ENCODE results near the gene AQP12B.

The AQP12B gene

DNA sequence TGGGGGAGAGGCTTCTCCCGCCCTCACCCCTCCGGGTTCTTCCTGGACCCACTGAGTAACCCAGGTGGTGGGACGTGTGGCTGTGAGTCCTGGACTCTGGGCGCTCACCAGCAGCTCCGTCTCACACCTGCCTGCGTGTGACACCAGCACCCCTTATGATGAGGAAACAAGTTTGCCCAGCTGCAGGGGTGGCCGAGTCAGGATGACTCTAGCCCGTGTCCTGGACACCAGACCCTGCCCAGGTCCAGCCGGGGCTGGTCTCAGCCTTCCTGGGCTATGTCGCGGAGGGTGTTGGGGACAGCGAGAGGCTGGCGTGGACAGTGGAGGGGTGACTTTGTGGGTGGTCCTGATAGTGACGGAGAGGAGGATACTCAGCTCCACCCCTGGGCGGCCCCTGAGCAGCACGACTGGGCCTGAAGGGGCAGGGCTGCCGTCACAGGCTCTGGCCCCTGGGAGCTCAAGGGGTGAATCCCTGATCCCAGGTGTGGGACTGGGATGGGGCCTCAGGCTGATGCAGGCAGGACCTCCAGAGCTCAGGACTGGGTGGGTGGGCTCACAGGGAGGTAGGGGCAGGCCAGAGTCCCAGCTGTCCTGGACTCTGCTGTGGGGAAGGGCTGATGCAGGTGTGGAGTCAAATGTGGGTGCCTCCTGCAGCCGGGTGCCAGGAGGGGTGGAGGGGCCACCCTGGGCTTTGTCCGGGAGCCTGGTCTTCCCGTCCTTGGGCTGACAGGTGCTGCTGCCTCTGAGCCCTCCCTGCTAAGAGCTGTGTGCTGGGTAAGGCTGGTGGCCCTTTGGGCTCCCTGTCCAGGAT is 53.7 kb downstream of the AQP12B start:
- H3K79me2 ChIP-seq (ENCODE audit: control insufficient read depth, insufficient read depth, low read length, unreplicated experiment): no peaks in the 10 kb centered on the region
- H3K4me3 ChIP-seq (ENCODE audit: low read depth, low read length): no peak overlapping the region

DNA sequence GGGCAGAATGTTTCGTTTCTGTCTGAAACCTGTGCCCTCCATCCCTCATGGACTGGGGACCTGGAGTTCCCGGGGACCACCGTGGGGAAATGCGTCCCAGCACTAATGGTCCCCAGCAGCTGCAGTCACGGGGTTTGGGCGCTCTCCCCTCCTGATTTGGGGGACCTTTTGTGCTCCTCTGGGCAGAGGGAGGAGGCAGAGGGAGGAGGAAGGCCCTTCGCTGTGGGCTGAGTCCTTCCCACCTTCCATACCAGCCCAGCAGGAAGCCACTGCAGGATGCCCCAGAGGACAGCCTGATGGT is 54.2 kb downstream of the AQP12B start:
- Histone ChIP-seq H3K4me3 (ENCODE audit: low read depth, low read length) (no peak overlapping the region), H3K27ac (ENCODE audit: low read depth, low read length) (no peak overlapping the region), H3K36me3 (ENCODE audit: insufficient read depth, low read length) (no peaks in the 10 kb centered on the region), H3K4me1 (ENCODE audit: control insufficient read depth, insufficient read depth, low read length, unreplicated experiment) (no peaks in the 10 kb centered on the region), H2AFZ (ENCODE audit: low read length, unreplicated experiment) (no peak overlapping the region), H3K27me3 (ENCODE audit: insufficient read depth, low read length) (no peaks in the 10 kb centered on the region), H3K79me2 (ENCODE audit: control insufficient read depth, insufficient read depth, low read length, unreplicated experiment) (no peaks in the 10 kb centered on the region)

More for the DNA sequence above, 53.7 kb downstream of the AQP12B start:
- Histone ChIP-seq H3K27ac (ENCODE audit: low read depth, low read length) (no peak overlapping the region), H3K27me3 (ENCODE audit: insufficient read depth, low read length) (no peaks in the 10 kb centered on the region), H3K4me1 (ENCODE audit: control insufficient read depth, insufficient read depth, low read length, unreplicated experiment) (no peaks in the 10 kb centered on the region), H3K36me3 (ENCODE audit: insufficient read depth, low read length) (no peaks in the 10 kb centered on the region), H2AFZ (ENCODE audit: low read length, unreplicated experiment) (no peak overlapping the region)

DNA sequence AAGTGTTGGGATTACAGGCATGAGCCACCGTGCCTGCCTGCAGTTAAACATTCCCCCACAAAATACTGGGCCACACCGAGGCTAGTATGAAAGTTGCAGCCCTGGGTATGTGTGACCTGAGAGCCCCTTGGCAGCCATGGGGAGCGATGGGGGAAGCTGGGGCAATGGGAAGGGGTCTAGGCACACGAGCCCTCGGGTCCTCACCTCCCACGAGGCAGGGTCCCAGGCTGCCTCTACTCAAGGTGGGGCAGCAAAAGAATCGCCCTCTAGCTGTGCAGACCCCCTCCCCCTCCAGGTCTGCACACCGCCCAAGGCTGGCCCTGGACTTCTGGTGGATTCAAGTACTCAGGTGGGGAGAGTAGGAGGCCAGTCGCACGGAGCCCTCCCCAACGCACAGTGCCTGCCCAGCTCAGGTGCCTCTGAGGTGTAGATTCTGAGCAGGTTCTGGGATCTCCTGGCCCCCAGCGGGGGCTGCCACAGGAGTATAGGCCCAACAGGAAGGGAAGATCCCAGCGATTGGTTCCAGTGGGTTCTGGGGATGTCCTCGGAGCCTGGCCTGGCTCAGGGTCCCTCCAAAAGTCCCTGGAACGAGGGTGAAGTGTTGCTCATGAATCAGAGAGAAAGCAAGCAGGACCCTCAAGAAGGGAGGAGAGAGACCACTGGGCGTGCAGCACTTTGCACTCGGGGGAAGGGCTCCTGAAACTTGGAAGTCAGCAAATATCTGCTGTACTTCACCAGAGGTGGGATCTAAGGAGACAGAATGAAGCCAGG is 54.8 kb downstream of the AQP12B start:
- H2AFZ ChIP-seq (ENCODE audit: low read length, unreplicated experiment): no peak overlapping the region
- no peaks in the 10 kb centered on the region for H3K79me2 ChIP-seq (ENCODE audit: control insufficient read depth, insufficient read depth, low read length, unreplicated experiment)
- no peaks in the 10 kb centered on the region for H3K36me3 ChIP-seq (ENCODE audit: insufficient read depth, low read length)
- H3K27me3 ChIP-seq (ENCODE audit: insufficient read depth, low read length): no peaks in the 10 kb centered on the region
- H3K4me3 ChIP-seq (ENCODE audit: low read depth, low read length): no peak overlapping the region
- no peak overlapping the region for H3K27ac ChIP-seq (ENCODE audit: low read depth, low read length)
- no peaks in the 10 kb centered on the region for H3K4me1 ChIP-seq (ENCODE audit: control insufficient read depth, insufficient read depth, low read length, unreplicated experiment)

DNA sequence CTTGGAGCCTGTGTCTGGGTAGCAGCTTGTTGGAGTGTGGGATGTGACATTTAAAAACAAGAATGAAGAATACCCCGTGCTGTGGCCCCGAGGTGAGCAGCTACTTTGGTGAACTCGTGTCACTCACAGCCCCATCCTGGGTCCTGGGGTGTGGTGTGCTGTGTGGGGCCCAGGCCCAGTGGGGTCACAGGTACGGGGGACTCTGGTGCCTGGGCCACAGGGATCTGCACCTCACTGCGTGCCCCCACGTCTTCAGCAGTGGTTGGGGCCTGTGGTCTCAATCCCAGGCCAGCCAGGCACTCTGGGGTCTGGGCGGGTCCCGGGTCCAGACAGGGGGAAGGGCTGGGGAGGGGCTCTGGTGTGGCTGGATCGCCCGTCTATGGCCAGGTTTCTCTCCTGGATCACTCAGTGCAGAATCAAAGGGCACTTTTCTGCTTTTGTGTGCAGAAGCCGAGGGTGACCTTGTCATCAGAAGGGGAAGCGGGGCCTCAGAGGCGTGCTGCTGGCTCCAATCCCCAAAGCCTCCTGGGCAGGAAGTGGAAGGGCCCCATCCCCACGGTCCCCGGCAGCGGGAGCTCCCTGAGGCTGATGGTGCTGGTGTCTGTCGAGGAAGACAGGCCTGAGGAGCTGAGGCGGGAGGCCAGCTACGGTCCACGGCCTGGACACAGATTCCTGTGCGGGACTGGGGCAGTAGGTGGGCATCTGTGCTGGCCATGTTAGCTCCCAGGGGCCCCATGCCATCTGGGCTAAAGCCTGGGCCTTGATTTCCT is 56.0 kb downstream of the AQP12B start:
- Histone ChIP-seq H3K27ac (ENCODE audit: low read depth, low read length) (no peak overlapping the region), H3K4me1 (ENCODE audit: control insufficient read depth, insufficient read depth, low read length, unreplicated experiment) (no peaks in the 10 kb centered on the region)

More for the DNA sequence above, 56.0 kb downstream of the AQP12B start:
- H3K79me2 ChIP-seq (ENCODE audit: control insufficient read depth, insufficient read depth, low read length, unreplicated experiment): no peaks in the 10 kb centered on the region
- no peaks in the 10 kb centered on the region for H3K27me3 ChIP-seq (ENCODE audit: insufficient read depth, low read length)
- H3K4me3 ChIP-seq (ENCODE audit: low read depth, low read length): no peak overlapping the region
- no peaks in the 10 kb centered on the region for H3K36me3 ChIP-seq (ENCODE audit: insufficient read depth, low read length)
- H2AFZ ChIP-seq (ENCODE audit: low read length, unreplicated experiment): no peak overlapping the region

Data from ACC112 (cell line).